Upper lobe of right lung (tissue), 1 donor: ENCODE results near the gene NTNG2. TPM values are rescaled to one million over a fixed set of nuclear protein-coding genes. Genes with fewer than 3 reads are reported as not detected.
A peak's percentile ranks its signal among the peaks of the same experiment; 100 is the strongest.

Experiments
- ATAC-seq: fragments of 200-7000 bp; cut with Tn5 transposase; one replicate; pipeline ENCODE4 v1.9.1; 2020; ENCODE audit warnings: mild to moderate bottlenecking, moderate library complexity
- DNase-seq: peaks from one replicate; pipeline ENCODE4 v3.0.0-alpha.2; 2020
- H3K27ac ChIP-seq: fragments of 200-600 bp; one replicate; pipeline ENCODE4 v1.8.0; 2022
- H3K27me3 ChIP-seq: fragments of 200-600 bp; one replicate; pipeline ENCODE4 v1.8.0; 2022; ENCODE audit warnings: mild to moderate bottlenecking
- H3K36me3 ChIP-seq: fragments of 200-600 bp; one replicate; pipeline ENCODE4 v1.8.0; 2022
- H3K4me1 ChIP-seq: fragments of 200-600 bp; one replicate; pipeline ENCODE4 v1.8.0; 2022
- H3K4me3 ChIP-seq: fragments of 200-600 bp; one replicate; pipeline ENCODE4 v1.8.0; 2022; ENCODE audit warnings: mild to moderate bottlenecking
- H3K9me3 ChIP-seq: fragments of 200-600 bp; one replicate; pipeline ENCODE4 v1.8.0; 2022
- CTCF ChIP-seq: fragments of 200-600 bp; IDR thresholded peaks from one replicate; pipeline ENCODE4 v1.8.0; 2022; ENCODE audit warnings: antibody characterized with exemption
- intact Hi-C: fragments of 100-400 bp; cut with DNase I; formaldehyde crosslinking; loops from one replicate; pipeline ENCODE4 v1.11.0; 2022
- total RNA-seq: library from RNA; stranded (reverse); fragmentation: NEBNext Ultra II Directional; extraction: Animal tissue kit (Norgen Biotek cat#: 25700); gene quantifications from one replicate; pipeline ENCODE4 v1.2.1, GENCODE V29; 2021
- donor health status: DM: no; HTN: yes; CAD: no; lungs with severe emphysema.

Gene NTNG2
- total RNA-seq, 1 donor from 2014 or later: 7.6 TPM

- TF ChIP-seq CTCF: no peak
Observed at GRCh38 chr9:132238026-132238972, 76.4 kb downstream of the NTNG2 start.

GRCh38 chr9:132238992-132239391 is 77.1 kb downstream of the NTNG2 start:
- DNase-seq: peak; percentile 64
- intact Hi-C loops: loop anchor here (5.0 kb wide), 1 partner anchor 477 kb away; no protein-coding TSS in a partner anchor
- Histone ChIP-seq H3K36me3 (no peaks in the 10 kb centered on the region), H3K4me1 (peaks cover 11% of the 10 kb centered on the region), H3K27me3 (no peaks in the 10 kb centered on the region), H3K9me3 (no peaks in the 10 kb centered on the region), H3K27ac (no peak overlapping the region), H3K4me3 (no peak overlapping the region)
- no peak for TF ChIP-seq CTCF
- no peak for ATAC-seq

More at GRCh38 chr9:132238026-132238972, 76.4 kb downstream of the NTNG2 start:
- intact Hi-C loops: loop anchor here (5.0 kb wide), 1 partner anchor 476 kb away; no protein-coding TSS in a partner anchor
- Histone ChIP-seq H3K36me3 (no peaks in the 10 kb centered on the region), H3K4me1 (peaks cover 11% of the 10 kb centered on the region), H3K27me3 (no peaks in the 10 kb centered on the region), H3K9me3 (no peaks in the 10 kb centered on the region), H3K27ac (no peak overlapping the region), H3K4me3 (no peak overlapping the region)
- ATAC-seq: no peak
- DNase-seq: peak; percentile 59

- Histone ChIP-seq H3K27ac (no peak overlapping the region), H3K36me3 (no peaks in the 10 kb centered on the region), H3K4me3 (no peak overlapping the region), H3K4me1 (peaks cover 11% of the 10 kb centered on the region), H3K9me3 (no peaks in the 10 kb centered on the region), H3K27me3 (no peaks in the 10 kb centered on the region)
- ATAC-seq: no peak
- intact Hi-C loops: loop anchor here (5.0 kb wide), 1 partner anchor 477 kb away; no protein-coding TSS in a partner anchor
- no peak for DNase-seq
- TF ChIP-seq CTCF: no peak
Observed at GRCh38 chr9:132239518-132239917, 77.7 kb downstream of the NTNG2 start.

GRCh38 chr9:132239999-132240840 is 78.4 kb downstream of the NTNG2 start:
- no peak for ATAC-seq
- no peak for TF ChIP-seq CTCF
- no peaks in the 10 kb centered on the region for H3K27me3 ChIP-seq
- H3K4me3 ChIP-seq: peak overlapping the region; percentile 56
- H3K4me1 ChIP-seq: peaks cover 11% of the 10 kb centered on the region
- no peak overlapping the region for H3K27ac ChIP-seq
- H3K9me3 ChIP-seq: no peaks in the 10 kb centered on the region
- H3K36me3 ChIP-seq: no peaks in the 10 kb centered on the region
- DNase-seq: peak; percentile 64
- intact Hi-C loops: loop anchor here (5.0 kb wide), 1 partner anchor 478 kb away; no protein-coding TSS in a partner anchor

GRCh38 chr9:132240841-132241482 is 79.1 kb downstream of the NTNG2 start:
- peak; percentile 99 for DNase-seq
- Histone ChIP-seq H3K9me3 (no peaks in the 10 kb centered on the region), H3K4me1 (peaks cover 14% of the 10 kb centered on the region), H3K4me3 (peak overlapping the region; percentile 56), H3K27ac (peak overlapping the region; percentile 7), H3K27me3 (no peaks in the 10 kb centered on the region), H3K36me3 (no peaks in the 10 kb centered on the region)
- intact Hi-C loops: no loop called here
- peak; percentile 95 for ATAC-seq
- TF ChIP-seq CTCF: no peak
